ENCODE results near the gene ANTKMT.

- TF ChIP-seq, protein P1, sequence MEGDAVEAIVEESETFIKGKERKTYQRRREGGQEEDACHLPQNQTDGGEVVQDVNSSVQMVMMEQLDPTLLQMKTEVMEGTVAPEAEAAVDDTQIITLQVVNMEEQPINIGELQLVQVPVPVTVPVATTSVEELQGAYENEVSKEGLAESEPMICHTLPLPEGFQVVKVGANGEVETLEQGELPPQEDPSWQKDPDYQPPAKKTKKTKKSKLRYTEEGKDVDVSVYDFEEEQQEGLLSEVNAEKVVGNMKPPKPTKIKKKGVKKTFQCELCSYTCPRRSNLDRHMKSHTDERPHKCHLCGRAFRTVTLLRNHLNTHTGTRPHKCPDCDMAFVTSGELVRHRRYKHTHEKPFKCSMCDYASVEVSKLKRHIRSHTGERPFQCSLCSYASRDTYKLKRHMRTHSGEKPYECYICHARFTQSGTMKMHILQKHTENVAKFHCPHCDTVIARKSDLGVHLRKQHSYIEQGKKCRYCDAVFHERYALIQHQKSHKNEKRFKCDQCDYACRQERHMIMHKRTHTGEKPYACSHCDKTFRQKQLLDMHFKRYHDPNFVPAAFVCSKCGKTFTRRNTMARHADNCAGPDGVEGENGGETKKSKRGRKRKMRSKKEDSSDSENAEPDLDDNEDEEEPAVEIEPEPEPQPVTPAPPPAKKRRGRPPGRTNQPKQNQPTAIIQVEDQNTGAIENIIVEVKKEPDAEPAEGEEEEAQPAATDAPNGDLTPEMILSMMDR (IDR thresholded peaks at IDR 0.05 in 8 of 11, conservative IDR thresholded peaks at IDR 0.05 in 3 of 11), result no peak
- TF ChIP-seq POLR2A (IDR thresholded peaks at IDR 0.05), result no peak
- no peak for TF ChIP-seq POLR2AphosphoS5 (IDR thresholded peaks at IDR 0.05)
Observed at GRCh38 chr16:709566-710499, 11.1 kb upstream of the ANTKMT start.
